PFSK-1 (cell line): ENCODE results near the gene OR2T27.
"Not testable (repeated sequence)": the region's sequence is repeated elsewhere in the genome, so short reads cannot be mapped to it uniquely, and the experiment has no call there.

Experiments used
- FOXP2 ChIP-seq: optimal IDR thresholded peaks from 2 replicates; pipeline ENCODE3; 2011; ENCODE audit warnings: borderline replicate concordance, control low read depth, inconsistent platforms; ENCODE audit not compliant: insufficient read depth; ENCODE audit errors: extremely low read length, extremely low read depth
- POLR2AphosphoS5 ChIP-seq: IDR thresholded peaks from 2 replicates; pipeline ENCODE4 v1.6.1; 2012; ENCODE audit warnings: low read depth, mild to moderate bottlenecking, control low read depth, low read length, moderate library complexity
- REST ChIP-seq, 2 experiments: IDR thresholded peaks; 2 replicates each; pipeline versions ENCODE4 v1.6.1 to v1.8.0; 2011 to 2012; ENCODE audit warnings: low read depth in 2 of 2, low read length in 2 of 2, control low read depth in 1 of 2, inconsistent platforms in 1 of 2, mild to moderate bottlenecking in 1 of 2, moderate library complexity in 1 of 2; ENCODE audit not compliant: insufficient read depth in 1 of 2
- SIN3A ChIP-seq: IDR thresholded peaks from 2 replicates; pipeline ENCODE4 v1.6.1; 2012; ENCODE audit warnings: mild to moderate bottlenecking, low read length, moderate library complexity, borderline replicate concordance; ENCODE audit not compliant: insufficient read depth
- TAF1 ChIP-seq: IDR thresholded peaks from 2 replicates; pipeline ENCODE4 v1.6.1; 2012; ENCODE audit warnings: low read length, control low read depth, borderline replicate concordance; ENCODE audit not compliant: insufficient read depth

Gene OR2T27

GRCh38 chr1:248645178-248645577 lies 10.2 kb downstream of the OR2T27 start, which contains the start of gene OR2T35:
Gene OR2T35 (minus strand): TSS chr1:248645278. CDS start chr1:248639258, 6,020 bp downstream.
- not testable (repeated sequence) for TF ChIP-seq TAF1; REST (IDR thresholded peaks at IDR 0.05; ENCODE audit: insufficient read depth in 1 of 2, low read depth in 2 of 2, low read length in 2 of 2); SIN3A

- TF ChIP-seq TAF1, FOXP2, SIN3A: not testable (repeated sequence)
Observed at GRCh38 chr1:248634991-248635390, 20.3 kb downstream of the OR2T27 start, which contains the start of gene OR2T11. Gene OR2T11 (minus strand): TSS chr1:248635091. CDS start chr1:248627128, 7,963 bp downstream.

- TF ChIP-seq SIN3A: no peak
- TF ChIP-seq POLR2AphosphoS5: no peak
- TF ChIP-seq FOXP2: no peak
- TF ChIP-seq REST (IDR thresholded peaks at IDR 0.05; ENCODE audit: insufficient read depth in 1 of 2, low read depth in 2 of 2, low read length in 2 of 2): no peak
- TF ChIP-seq TAF1: no peak
Observed at GRCh38 chr1:248631354-248632008, 23.8 kb downstream of the OR2T27 start.

GRCh38 chr1:248630551-248630950 lies 24.8 kb downstream of the OR2T27 start:
- TF ChIP-seq POLR2AphosphoS5 (no peak), SIN3A (no peak), REST (IDR thresholded peaks at IDR 0.05; ENCODE audit: insufficient read depth in 1 of 2, low read depth in 2 of 2, low read length in 2 of 2) (no peak)

GRCh38 chr1:248627971-248628844 lies 27.1 kb downstream of the OR2T27 start:
- TF ChIP-seq SIN3A: no peak
- no peak for TF ChIP-seq TAF1
- TF ChIP-seq FOXP2: no peak
- TF ChIP-seq REST (IDR thresholded peaks at IDR 0.05; ENCODE audit: insufficient read depth in 1 of 2, low read depth in 2 of 2, low read length in 2 of 2): no peak
- TF ChIP-seq POLR2AphosphoS5: no peak
